Measurements from ENCODE around the gene TFG.
A peak's percentile ranks its signal among the peaks of the same experiment; 100 is the strongest.

TFG gene

GRCh38 chr3:100708644-100708988 lies 678 bp upstream of the TFG start:
- no peak for DNase-seq

GRCh38 chr3:100709842-100710260 lies 557 bp downstream of the TFG start:
- DNase-seq = peak; percentile 41

GRCh38 chr3:100710261-100710968 lies 1.1 kb downstream of the TFG start:
- peak; percentile 74 for DNase-seq

- no peak for DNase-seq
These were observed 5.9 kb downstream of the TFG start for GRCh38 chr3:100715176-100715575.

GRCh38 chr3:100717063-100717462 lies 7.8 kb downstream of the TFG start:
- DNase-seq = no peak

- DNase-seq = no peak
These were observed 8.6 kb downstream of the TFG start for GRCh38 chr3:100717637-100718487.

- peak; percentile 36 for DNase-seq
These were observed 9.8 kb downstream of the TFG start for GRCh38 chr3:100719136-100719535.

GRCh38 chr3:100720426-100720825 lies 11.1 kb downstream of the TFG start:
- DNase-seq = no peak

GRCh38 chr3:100725935-100726513 lies 16.7 kb downstream of the TFG start:
- no peak for DNase-seq

- no peak for DNase-seq
These were observed 17.4 kb downstream of the TFG start for GRCh38 chr3:100726706-100727105.

- no peak for DNase-seq
These were observed 21.2 kb downstream of the TFG start for GRCh38 chr3:100730524-100730923.

GRCh38 chr3:100732435-100732834 lies 23.1 kb downstream of the TFG start:
- no peak for DNase-seq

- DNase-seq = peak; percentile 29
These were observed 28.0 kb downstream of the TFG start for GRCh38 chr3:100737334-100737733.

GRCh38 chr3:100740207-100740606 lies 30.9 kb downstream of the TFG start:
- peak; percentile 18 for DNase-seq

- no peak for DNase-seq
These were observed 34.2 kb downstream of the TFG start for GRCh38 chr3:100743535-100743934.

GRCh38 chr3:100744671-100745070 lies 35.4 kb downstream of the TFG start:
- no peak for DNase-seq

GRCh38 chr3:100745617-100746016 lies 36.3 kb downstream of the TFG start:
- DNase-seq = no peak

GRCh38 chr3:100746092-100746491 lies 36.8 kb downstream of the TFG start:
- no peak for DNase-seq

- no peak for DNase-seq
These were observed 38.9 kb downstream of the TFG start for GRCh38 chr3:100748220-100748619.

GRCh38 chr3:100748967-100749366 lies 39.7 kb downstream of the TFG start:
- DNase-seq = no peak

- no peak for DNase-seq
These were observed 44.6 kb downstream of the TFG start for GRCh38 chr3:100753846-100754245.

- no peak for DNase-seq
These were observed 45.5 kb downstream of the TFG start for GRCh38 chr3:100754563-100755334.

GRCh38 chr3:100756441-100756840 lies 47.1 kb downstream of the TFG start:
- DNase-seq = no peak
